ENCODE measurements around the gene COLEC11.
"Not testable (repeated sequence)": the region's sequence is repeated elsewhere in the genome, so short reads cannot be mapped to it uniquely, and the experiment has no call there.

The COLEC11 gene

GRCh38 chr2:3654531-3655225 lies 59.8 kb downstream of the COLEC11 start:
- no peak for DNase-seq (ENCODE audit: low read depth)

GRCh38 chr2:3655871-3656761 lies 61.2 kb downstream of the COLEC11 start:
- no peak for DNase-seq (ENCODE audit: low read depth)

DNA sequence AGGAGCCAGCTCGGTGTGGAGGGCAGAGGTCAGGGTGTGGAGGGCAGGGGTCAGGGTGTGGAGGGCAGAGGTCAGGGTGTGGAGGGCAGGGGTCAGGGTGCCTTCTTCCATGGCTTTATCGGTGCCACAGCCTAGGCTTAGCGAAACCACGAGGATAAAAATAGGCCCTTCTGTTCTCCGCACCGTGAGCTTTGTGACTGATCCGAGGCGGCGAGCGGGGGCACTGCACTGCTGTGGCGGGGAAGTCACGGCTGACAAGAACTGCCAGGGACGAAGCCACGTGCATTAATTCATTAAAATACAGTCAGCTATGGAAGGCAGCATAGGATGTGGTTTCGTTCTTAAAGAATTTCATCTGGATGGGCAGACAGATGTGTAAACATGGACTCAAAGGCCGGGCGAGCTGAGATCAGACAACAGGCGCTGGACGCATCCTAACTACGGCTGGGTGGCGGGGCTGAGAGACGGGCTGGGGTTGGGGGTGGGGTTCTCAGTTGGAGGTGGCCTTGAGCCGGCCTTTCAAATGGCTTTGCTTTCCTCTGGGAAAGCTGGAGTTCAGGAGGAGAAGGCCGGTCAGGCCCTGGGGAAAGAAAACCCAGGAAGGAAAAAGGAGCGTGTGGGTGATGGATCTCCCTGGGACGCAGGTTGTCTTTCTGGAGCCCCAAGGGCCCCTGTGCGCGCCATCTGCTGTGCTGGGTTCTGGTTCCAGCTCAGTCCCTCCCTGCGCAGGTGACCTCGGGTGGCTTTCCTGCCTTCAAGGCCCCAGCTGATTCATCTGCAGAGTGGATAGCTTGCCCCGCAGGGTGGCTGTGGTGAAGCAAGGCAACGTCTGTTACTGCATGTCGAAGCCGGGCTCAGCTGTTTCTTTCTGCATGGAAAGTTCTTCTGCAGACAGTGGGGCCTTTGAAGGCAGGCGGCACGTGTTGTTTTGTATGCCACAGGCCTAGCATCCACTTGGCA lies 62.1 kb downstream of the COLEC11 start:
- DNase-seq (ENCODE audit: low read depth): no peak

DNA sequence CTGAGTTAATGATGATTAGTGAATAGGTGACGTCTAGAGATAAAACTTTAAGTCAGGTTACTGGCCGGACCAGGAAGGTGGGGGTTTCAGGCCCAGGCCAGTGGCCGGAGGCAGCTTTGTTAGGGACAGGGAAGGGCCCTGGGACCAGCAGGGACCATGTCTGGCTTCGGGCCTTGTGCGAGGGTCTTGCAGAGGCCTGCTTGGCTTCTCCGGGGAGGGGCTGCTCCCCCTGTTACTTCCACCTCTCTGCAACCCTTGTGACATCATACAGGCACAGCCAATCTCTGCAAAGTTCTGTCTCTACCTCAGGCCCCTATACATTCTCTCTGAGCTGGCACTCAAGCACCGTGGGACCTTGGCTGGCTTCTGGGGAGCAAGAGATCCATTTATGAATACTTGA lies 63.0 kb downstream of the COLEC11 start, which contains the start of gene ALLC:
ALLC (plus strand) TSS at position 320 of the 400 bp plus-strand sequence. CDS start 12,958 bp downstream, outside the sequence.
- DNase-seq (ENCODE audit: low read depth): no peak

GRCh38 chr2:3659447-3660432 lies 64.8 kb downstream of the COLEC11 start:
- no peak for DNase-seq (ENCODE audit: low read depth)

GRCh38 chr2:3660640-3661039 lies 65.7 kb downstream of the COLEC11 start:
- DNase-seq (ENCODE audit: low read depth): not testable (repeated sequence)

DNA sequence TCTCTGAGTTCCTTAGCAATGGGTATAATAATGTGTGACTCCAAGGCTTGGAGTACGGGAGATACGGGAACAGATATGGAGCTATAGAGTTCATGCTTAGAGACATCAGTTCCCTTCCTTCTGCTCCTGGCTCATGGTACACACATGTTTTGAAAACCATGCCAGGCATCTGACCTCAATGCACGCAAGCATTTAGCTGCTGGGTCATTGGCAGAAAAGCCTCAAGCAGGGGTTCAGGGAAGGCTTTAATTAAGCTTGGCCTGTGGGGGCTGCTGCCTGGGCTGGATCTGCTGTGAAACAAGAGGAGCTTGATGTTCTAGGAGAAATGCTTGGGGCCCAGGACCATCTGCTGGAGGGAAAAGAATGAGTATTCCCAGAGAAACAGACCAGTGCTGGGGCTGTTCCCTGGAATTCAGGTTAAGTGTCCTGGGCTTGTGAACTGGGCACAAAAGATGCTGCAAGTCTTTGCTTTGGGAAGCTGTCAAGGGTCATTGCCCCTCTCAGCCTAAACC lies 66.3 kb downstream of the COLEC11 start:
- DNase-seq (ENCODE audit: low read depth): no peak

DNA sequence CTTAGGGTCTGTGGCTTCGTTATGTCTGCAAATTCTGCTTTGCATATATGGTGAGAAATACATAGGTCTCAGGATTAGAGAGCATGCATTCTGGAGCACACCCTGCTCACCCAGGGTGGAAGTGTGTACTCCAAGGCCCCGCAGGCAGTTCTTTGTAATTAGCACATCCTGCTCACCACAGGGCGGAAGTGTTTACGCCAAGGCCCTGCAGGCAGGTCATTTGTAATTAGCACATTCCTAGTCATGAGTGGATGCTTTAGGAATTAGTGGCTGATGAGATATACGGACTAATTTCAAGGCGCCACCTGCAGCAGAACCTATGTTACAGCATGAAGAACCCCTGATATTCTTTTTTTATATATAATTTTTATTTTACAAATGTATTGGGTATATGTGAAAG lies 67.3 kb downstream of the COLEC11 start:
- DNase-seq (ENCODE audit: low read depth): no peak

- DNase-seq (ENCODE audit: low read depth): no peak
Measured at GRCh38 chr2:3664118-3664517, 69.2 kb downstream of the COLEC11 start.

GRCh38 chr2:3664925-3665324 lies 70.0 kb downstream of the COLEC11 start:
- DNase-seq (ENCODE audit: low read depth): no peak

- no peak for DNase-seq (ENCODE audit: low read depth)
Measured at GRCh38 chr2:3665886-3666612, 71.1 kb downstream of the COLEC11 start.

DNA sequence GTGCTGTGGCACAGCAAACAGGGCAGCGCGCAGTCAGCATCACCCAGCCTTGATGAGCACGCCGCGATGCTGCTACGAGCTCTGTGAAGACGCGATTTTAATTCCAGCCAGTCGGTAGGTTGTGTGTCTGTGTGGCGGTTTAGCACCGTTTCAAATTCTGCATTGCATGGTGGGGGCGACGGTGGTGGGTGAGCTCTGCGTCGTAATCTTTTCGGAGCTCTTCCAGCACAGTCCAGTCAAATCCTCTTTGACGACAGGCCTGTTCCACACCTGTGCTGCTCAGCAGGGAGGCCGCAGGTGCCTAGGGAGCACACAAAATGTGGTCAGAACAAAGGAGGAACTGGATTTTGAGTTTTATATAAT lies 71.7 kb downstream of the COLEC11 start:
- no peak for DNase-seq (ENCODE audit: low read depth)

DNA sequence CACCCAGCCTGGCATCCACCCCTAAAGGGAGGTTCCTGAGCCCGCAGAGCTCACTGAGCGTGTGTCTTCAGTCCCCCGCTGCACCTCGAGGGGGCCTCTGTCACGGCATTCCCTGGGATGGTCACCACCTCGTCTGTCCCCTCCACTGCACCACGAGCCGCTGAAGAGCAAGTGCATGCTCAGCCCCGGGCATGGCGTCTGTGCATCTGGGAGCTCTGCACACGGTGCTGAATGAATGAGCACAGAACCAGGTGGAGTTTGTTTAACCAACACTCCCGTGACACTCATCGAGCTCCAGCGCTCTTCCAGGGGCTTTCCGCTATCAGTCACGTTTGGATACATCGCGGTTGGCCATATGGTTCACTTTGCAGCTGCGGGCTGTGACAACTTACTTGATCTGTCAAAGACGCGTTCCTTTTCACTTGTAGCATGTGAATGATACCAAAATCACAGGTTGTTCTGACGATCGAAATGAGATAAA lies 72.3 kb downstream of the COLEC11 start:
- no peak for DNase-seq (ENCODE audit: low read depth)

DNA sequence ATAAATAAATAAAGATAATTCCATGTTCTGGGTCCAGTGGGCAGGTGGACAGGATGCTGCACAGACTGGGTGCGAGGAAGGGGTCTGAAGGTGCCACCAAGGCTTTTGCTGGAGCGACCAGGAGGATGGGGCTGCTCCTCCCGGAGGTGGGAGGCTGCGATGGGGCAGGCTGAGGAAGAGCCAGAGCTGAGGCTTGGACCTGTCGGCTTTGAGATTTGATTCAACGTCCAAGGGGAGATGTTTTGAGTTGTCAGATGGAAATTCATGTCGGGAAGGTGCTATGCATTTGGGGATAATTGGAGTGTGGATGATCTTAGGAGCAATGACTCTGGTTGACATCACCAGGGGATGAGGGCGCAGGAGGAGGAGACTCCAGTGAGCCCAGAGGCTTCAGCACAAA lies 74.7 kb downstream of the COLEC11 start:
- no peak for DNase-seq (ENCODE audit: low read depth)

DNA sequence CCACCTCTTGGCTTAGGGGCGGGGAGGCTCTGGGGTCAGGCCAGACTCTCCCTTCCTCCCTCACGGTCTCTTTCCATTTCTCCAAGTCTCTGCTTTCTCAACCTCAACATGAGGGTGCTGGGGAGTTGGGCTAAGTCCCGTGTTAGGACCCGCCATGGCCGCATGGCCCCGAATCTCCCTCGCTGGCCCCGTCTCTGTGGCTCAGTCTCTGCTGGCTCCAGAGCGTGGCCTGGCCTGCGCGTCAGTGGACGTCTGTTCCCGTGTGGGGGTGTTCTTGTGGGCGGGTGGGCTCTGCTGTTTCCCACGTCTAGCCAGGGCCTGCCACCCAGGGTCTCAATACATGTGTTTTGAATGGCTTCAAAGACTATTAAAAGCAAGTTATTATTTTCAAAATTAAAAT lies 75.5 kb downstream of the COLEC11 start:
- DNase-seq (ENCODE audit: low read depth): no peak

GRCh38 chr2:3670941-3671340 lies 76.0 kb downstream of the COLEC11 start:
- DNase-seq (ENCODE audit: low read depth): no peak

DNA sequence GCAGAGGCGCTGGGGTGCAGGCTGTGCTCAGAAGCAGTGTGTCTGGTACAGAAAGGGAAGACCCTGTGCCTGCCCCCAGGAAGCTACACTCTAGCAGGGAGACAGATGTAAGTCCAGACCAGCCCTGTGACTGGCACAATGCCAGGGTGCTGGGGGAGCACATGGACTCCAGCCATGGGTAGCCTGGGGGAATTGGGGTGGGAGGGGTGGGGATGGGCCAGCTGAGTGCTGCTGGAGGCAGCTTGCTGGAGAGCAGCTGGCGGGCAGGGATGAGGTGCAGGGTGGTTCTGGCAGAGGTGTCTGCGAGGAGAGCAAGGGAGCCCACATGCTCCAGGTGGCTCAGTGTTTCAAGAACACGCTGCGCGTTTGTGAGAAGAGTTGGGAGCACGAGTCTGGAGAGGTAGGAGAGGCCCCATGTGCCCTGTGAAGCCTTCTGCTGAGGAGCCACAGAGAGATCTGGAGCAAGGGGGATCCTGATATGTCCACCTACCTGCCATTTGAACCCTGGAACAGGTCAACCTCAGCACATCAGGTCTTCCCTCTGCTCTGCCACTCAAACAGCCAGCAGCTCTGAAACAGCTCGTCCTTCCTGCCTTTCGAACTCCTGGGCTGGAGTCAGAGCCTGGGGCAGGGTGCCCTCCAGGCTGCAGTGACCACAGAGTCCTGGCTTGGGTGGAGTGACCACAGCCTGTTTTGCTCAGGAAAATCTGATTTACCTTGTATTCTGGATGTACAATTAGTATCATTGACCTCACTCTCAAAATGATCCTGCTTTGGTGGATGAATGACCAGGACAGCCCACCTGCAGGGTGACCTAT lies 78.2 kb downstream of the COLEC11 start:
- no peak for DNase-seq (ENCODE audit: low read depth)

GRCh38 chr2:3674066-3674845 lies 79.3 kb downstream of the COLEC11 start:
- no peak for DNase-seq (ENCODE audit: low read depth)

Measured in activated T-helper 1 cell treated with Interleukin-2 at 50 U/mL for 16 hours (primary cell).